GM19438 (cell line): ENCODE data around the gene PSMB9.
A peak's percentile ranks its signal among the peaks of the same experiment; 100 is the strongest.

Experiments used
- ATAC-seq: cut with Tn5 transposase; IDR thresholded peaks from one replicate; pipeline ENCODE4 v1.9.1; 2021; ENCODE audit warnings: low read depth; ENCODE audit not compliant: unreplicated experiment

PSMB9 gene

DNA sequence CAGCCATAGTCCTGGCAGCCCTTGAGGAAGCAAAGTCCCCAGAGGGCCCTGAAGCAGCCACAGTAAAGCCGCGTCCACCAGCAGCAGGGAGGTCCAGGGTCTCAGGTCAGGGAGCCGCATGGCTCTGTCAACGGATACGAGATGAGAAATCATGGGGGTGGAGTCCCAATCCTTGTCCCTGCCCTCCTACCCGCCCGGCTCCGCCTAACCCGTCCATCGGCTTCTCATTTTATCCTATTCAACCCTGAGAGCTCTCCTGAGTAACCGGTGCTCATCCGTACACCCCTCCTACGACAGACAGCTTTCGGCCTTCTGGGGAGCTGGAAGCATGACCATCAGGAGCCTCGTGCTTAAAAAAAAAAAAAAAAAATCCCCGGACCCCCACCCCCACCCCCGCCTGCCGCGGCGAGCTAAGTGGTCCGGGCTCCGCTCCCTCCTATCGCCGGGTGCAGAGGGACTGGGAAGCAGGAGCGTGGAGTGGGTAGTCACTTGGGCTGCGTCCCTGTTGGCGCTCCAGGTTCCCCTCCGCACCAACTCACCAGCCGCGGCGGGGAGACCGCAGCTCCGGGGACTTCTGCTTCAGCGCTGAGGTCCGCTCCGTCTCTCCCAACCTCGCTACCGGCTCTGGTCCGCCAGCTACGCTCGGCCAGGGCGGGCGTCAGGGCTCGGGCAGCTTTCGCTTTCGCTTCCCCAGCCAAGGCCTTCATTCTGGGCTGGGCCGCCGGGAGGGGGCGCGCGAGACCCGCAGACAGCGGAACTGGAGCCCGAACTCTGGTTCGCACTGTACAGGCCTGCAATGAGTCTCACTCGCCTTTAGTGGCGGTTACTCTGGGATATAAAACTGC is 15.7 kb upstream of the PSMB9 start, which contains the start of gene TAP2:
TSS of gene TAP2 (minus strand) at position 626 of the 845 bp plus-strand sequence. CDS start at position 120, 506 bp downstream.
- peak; percentile 68 for ATAC-seq

DNA sequence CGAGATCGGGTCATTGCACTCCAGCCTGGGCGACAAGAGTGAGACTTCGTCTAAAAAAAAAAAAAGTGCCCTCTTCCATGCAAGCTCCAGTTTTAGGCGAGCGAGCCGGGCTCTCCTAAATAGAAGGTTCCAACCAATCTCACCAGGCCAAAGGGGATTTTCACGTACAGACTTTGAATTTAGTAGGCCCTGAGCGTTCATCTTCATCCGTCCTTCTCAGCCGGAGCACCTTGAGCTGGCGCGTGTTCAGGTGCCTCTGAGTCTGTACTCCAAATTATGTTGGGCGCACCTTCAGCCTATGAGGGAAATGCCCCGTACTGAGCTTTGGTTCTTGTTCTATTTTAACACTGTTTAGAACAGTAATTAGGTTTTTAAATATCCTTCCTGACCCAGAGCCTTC is 14.6 kb upstream of the PSMB9 start:
- ATAC-seq: no peak

DNA sequence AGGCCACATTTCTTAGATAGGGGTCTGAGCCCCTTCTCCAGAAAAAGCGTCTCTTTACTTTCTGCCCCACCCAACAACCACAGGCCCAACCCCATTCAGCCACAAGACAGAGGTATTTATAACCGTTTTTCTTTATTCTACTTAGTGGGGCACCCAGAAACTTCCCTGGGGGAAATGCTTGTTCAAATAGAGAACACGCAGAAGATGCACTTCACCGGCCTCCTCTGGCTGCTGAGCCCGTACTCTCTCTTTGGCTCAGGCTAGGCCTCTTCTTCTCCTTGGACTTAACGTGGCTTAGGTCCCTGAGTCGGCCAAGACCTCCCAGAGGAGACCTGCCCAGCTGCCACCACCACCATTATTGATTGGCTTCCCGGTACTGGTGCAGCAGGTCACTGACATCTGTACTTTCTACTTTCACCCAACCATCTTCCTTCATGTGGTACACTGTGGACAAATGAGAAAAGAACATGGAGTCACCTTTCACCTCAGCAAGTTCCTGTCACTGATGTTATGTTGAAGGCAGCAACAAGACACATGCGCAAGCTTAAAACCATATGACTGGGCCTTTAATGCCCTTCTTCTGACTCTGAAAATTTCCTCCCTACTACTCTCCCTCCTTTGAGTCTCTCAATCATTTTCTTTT is 13.3 kb upstream of the PSMB9 start:
- no peak for ATAC-seq

DNA sequence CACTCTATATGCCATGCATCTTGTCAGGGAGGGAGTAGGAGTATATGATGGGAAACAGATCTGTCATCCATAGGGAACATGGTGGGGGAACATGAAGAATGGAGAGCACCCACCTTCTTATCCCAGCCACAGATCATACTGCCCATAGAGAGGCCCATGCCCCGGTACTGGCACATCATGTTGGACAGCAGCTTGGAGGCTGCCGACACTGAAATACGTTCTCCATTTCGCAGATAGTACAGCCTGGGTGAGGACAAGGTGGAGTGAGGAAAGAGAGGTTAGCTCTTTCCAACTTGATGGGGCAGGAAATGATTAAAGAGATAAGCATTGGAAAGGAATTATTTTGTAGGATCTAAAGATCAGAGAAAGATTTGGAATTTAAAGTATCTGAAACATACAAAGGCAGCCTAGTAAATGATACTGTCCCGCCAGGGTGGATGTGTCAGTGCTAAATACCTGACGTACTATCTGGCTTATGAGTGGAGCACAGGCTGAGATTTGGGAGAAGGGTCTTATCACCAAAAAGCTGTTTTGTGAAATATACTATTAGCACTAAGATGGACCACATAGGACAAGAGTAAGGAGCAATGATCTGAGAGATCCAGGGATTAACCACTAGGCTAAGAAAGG is 11.9 kb upstream of the PSMB9 start:
- ATAC-seq: no peak

DNA sequence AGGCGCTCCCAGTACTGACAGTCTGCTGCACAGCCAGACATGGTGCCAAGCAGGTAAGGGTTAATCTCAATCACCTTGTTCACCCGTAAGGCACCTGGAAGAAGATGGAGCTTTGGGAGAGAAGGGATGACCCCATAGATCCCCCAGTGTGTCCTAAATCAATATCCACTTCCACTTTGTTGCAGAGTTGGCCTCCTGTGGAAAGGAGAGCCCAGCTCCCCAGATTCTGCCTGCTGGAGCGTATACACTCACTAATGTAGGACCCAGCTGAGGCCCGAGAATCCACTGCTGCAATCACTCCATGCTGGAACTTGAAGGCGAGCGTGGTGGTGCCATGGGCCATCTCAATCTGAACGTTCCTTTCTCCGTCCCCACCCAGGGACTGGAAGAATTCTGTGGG is 11.3 kb upstream of the PSMB9 start:
- ATAC-seq: no peak

DNA sequence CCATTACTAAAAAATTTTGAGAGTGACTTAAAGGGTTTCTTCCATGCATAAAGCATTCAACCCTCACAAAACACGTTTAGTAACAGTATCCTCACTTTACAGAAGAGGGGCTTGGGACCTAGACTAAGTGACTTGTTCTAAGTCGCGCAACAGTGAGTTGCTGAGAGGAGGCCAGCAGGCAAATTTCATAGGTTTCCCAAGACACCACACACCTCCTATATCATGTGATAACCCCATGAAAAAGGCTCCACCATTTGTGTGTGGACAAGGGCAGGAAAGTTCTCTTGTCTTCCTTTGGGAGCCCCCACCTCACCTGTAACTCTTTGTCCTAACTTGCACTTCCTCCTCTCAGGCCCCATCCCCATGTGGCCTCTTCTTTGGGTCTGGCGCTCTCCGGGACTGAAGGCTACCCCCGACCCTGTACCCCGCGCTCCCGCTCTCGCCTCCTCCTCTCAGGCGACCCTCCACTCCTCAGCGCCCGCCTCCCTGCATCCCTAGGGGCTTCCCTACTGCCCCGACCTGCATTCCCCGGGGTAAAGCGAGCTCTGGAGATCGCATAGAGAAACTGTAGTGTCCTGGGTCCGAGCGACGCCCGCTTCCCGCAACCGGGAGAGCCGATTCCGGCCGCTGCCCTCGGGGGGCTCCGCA is 10.5 kb upstream of the PSMB9 start:
- ATAC-seq: peak; percentile 2

DNA sequence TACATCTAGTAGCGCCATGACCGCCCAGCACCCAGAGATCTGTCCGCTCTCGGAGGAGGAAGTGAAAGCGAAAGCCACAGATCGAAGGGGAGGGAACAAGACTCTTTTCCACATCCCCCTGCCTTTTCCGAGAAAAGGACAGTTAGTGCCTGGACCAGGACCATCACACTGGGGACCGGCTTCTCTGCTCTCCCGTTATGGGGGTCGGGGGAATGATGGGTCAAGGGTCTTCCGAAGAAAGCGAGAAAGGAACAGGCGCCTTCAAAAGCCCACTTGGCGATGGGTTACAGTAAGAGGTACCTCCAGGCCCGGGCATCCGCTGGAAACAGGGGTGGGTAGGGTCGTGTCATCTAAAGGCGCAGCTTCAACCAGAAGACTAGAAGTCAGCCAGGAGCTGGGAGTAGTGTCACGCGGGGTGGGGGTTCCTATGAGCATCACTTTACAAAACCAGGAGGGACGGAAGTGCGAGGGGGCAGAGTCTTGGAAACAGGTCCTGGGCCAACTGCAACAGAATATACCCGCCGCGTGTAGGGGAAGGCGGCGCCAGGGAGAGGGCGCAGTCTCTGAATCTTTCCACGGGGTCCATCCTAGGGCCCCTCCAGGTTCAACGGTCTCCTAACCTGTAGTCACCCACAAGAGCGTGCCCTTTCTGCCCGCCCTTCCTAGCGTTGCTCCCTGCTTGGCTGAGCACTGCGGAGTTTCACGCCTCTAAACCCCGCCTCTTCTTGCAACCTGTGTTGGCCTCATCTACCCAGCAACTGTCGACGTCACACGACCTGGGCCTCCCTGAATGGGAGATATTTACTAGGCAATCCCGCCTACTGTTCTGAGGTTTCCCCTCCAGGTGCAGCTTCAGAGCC is 9.8 kb upstream of the PSMB9 start, which contains the start of gene PSMB8:
TSS of gene PSMB8 (minus strand) at position 69 of the 860 bp plus-strand sequence. CDS start at position 18, 51 bp downstream.
- peak; percentile 63 for ATAC-seq

DNA sequence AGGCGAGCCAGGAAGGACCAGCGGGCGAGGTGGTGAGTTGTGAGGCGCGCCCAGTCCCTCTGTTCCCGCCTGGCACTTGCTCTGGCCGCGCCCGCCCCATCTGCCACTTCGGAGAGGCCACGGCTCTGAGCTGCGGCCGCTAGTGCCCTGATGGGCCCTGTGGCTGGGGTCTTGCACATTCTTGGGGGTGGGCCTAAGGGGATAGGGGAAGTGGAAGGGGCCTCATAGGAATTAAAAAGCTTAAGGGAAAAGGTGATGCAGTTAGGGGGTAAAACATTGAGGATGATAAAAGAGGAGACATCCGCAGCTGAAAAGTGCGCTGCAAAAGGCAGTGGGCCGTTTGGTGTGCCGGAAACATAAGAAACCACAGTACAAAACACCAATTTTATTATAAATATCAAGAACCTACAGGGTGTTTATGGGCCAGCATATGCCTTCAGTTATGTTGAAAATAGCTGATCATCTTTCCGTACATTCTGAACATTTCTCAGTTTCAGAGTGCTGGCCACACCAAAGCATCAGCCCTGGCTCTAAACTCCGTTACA is 9.1 kb upstream of the PSMB9 start:
- no peak for ATAC-seq

DNA sequence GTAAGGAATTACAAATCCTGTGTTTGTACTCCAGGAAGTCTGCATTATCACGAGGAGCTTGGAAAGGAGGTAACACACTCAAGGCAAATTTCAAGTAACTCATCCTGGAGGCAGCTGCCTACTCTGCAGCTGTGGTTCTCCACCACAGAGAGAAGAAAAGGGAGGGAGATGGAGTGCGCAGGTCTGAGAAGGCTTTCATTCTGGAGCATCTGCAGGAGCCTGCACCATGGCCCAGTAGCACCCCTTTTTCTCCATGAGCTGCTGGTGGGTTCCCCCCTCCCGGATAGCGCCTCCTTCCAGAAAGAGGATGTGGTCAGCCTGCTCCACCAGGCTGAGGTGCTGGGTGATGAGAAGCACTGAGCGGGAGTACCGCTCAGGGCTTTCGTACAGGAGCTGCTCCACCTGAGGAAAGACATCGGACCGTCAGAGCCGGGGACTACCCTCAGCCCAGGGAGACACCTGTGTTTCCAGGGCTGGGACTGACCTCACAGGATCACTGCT is 8.6 kb upstream of the PSMB9 start:
- ATAC-seq: no peak

DNA sequence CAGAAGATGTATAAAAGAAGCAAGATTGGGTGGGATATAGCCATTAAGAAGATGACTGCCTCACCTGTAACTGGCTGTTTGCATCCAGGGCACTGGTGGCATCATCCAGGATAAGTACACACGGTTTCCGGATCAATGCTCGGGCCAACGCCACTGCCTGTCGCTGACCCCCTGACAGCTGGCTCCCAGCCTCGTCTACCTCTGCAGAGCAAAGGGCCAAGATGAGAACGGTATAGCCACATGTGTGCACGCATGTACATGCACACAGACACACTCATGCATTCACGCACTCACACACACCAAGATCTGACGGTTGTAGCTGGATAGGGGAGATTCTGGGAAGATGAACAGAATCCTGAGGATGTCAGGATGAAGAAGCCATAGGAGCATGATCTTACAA is 7.0 kb upstream of the PSMB9 start:
- no peak for ATAC-seq

DNA sequence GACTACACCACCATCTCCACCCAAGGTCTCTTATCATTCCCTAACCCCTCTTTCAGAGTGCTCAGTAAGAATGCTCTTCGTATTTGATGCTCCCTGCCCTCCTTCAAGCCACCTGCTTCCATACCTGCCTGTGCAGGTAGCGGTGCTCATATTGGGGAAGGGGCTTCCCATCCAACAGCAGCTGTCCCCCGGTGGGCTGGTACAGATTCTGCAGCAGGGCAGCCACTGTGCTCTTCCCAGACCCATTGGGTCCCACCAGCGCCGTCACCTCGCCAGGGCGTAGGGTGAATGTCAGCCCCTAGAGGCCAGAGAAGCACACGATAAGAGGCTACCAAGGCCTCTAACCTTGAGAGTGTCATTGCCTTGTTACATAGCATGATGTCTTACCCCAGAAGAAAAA is 6.2 kb upstream of the PSMB9 start:
- ATAC-seq: no peak

DNA sequence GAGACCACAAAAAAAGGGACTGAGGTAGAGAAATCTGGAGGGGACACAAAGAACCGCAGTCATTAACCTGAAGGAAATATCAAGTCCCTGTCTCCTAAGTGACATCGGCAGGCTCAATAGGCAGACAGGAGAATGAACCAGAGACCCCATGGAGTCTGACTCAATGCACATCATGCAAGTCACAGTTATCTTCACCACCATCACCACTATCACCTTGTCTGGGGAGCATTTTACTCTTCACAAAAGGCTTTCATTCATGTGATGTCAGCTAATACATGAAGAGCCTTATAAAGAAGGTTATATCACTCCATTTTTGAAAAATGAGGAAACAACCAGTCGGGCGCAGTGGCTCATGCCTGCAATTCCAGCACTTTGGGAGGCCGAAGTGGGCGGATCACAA is 4.9 kb upstream of the PSMB9 start:
- no peak for ATAC-seq

DNA sequence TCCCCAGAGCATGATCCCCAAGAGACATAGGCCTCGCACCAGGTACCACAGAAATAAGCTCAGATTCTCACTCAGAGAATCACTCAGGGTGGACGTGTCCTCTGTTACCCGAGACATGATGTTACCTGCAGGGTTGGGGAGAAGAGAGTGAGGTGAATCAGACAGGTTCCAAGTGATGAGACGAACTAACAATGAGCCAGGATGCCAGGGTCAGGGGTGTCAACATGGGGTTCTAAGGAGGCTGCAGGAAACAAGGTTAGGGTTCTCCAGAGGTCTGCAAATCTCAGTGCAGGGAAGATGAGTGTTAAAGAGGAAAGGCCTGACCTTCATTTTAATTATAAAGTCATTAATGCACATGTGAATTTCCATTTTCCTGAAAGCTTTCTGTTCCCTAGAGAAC is 3.0 kb upstream of the PSMB9 start:
- no peak for ATAC-seq

DNA sequence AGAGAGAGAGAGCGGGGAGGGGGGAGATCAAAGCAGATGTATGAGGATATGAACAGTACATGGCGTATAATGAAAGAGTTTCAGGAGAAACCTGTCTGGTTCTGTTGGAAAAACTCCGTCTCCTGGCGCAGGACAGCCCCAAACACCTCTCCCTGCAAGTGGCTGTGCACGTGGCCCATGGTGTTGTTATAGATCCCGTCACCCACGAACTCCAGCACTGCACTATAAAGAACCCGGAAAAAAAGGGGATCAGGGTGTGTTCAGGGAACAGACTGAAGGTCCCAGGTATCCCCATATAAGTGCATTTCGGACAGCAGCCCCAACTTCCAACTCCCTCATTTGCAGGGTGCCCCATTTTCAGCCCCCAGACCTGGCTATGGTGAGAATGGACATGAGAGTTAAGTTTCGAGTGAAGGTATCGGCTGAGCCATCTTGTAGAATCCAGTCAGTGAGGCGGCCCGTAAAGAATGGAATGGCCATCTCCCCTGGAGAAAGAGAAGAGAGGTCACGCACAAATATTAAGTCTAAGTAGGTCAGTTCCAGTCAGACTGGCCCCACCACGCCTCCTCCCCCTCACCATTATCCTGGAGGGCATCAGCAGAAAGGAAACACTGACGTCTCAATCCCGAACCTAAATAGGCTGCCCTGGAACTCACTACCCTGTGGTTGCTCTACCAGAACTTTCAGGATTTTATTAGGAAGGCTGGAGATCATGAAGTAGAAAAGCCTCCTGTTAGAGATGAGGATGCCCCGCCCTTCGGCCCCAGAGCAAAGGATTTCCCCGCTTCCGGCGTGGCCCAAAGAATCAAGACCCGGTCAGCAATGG is 1.8 kb upstream of the PSMB9 start:
- no peak for ATAC-seq

DNA sequence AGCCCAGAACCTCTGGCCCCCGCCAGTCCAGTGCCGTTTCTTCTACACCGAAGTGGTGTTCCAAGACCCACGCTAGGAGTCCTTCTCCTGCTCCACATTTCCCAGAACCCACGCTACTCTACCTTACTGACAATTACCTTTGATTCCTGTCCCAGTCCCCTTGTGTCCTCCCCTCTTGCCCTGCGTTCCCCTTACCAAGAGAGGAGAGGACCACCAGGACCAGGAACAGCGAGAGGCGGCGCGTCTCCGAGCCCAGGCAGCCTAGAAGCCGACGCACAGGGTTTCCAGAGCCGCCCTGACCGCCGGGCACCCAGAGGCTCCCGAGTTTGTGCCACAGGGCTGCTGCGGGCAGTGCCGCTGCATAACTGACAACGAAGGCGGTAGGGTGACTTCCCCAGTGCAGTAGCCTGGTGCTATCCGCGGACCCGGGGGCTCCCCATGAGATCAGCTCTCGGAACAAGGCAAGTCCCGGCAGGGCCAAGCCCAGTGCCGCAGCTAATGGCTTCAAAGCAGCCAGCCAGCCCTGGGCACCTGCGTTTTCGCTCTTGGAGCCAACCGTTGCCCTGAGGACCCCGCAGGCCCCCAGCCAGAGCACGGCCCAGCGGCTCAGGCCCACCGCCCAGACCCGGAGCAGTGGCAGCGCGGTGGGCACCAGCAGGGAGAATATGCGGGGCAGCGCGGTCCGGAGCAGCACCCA is 1.0 kb upstream of the PSMB9 start:
- ATAC-seq: peak; percentile 16

DNA sequence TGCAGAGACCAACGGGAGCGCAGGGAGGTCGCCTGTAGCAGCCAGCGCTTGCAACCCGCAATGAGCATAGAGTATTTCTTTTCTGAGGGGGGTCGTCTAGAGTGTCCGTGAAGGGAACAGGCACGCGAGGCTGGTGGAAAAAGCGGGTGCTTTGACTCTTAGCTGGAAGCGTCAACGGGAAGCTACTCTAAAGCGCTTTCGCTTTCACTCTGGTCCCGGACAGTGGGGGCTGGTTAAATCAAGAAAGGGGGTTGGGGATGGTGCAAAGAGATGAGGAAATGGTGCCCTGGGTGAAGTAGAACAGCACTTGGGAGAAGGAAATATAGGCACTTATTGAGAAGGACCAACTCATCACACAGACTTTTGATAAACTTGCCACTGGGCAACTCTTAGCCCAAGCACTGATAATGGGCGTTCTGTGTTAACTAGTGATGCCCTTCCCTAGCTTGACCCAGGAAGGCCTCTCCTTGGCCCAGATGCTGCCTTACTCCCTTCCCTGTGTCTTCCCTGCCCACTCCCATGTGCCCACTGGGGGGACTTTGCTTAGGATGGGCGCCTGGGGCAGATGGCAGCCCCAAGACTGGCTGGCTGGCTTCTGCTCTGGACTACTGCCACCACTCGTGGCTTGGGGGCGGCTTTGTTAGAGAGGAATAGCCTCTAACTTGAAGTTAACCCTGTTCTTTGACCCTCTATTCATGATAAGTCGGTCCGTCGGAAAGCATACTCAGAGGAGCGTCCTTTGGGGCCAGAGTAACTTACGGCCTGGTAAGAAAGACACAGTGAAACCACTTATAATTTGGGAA is 585 bp downstream of the PSMB9 start:
- ATAC-seq: peak; percentile 19

DNA sequence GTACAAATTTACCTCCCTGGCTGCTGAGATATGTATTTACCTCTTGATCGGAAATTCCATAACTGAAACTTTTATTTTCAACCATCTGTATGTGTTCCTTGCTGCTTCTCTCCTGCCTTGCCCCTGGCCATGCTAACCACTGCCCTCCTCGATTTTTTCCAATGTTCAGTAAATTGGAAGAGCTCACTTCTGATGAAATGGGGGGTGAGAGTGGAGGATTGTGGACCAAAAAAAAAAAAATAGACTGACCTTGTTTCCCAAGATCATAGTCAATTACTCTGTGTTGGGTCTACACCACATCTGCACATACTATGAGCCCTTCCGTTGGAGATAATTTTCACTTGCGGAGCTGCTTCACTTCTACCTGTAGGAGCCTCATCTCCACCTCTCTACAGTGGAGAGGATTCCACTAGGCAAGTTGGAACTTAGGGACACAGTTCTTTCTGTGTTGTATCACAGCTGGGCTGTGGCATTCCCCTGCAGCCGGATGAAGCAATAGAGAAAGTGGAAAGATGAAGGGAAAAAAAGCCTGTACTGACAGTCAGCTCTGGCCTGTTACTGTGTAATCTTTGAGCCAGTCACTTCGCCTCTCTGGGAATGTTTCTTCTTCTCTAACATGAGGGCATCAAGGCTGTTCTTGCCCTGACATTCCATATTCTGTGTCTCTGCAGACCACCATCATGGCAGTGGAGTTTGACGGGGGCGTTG is 1.6 kb downstream of the PSMB9 start:
- no peak for ATAC-seq
